ENCODE data around the gene LPIN1.

Gene LPIN1

DNA sequence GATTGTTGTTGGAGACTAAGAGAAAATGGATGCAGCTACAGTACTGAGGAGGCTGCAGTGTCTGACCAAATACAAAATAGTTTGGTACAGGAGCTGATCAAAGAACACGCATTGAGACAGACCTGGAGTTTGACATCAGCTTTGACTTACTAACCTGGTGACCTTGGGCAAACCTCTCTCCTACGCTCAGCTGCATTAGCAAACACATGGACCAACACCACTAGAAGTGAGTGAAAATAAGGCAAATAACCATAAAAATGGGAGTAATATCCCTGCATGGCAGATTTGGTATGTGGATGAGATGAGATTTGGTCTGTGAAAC is 126.5 kb downstream of the LPIN1 start:
- no peak for DNase-seq

DNA sequence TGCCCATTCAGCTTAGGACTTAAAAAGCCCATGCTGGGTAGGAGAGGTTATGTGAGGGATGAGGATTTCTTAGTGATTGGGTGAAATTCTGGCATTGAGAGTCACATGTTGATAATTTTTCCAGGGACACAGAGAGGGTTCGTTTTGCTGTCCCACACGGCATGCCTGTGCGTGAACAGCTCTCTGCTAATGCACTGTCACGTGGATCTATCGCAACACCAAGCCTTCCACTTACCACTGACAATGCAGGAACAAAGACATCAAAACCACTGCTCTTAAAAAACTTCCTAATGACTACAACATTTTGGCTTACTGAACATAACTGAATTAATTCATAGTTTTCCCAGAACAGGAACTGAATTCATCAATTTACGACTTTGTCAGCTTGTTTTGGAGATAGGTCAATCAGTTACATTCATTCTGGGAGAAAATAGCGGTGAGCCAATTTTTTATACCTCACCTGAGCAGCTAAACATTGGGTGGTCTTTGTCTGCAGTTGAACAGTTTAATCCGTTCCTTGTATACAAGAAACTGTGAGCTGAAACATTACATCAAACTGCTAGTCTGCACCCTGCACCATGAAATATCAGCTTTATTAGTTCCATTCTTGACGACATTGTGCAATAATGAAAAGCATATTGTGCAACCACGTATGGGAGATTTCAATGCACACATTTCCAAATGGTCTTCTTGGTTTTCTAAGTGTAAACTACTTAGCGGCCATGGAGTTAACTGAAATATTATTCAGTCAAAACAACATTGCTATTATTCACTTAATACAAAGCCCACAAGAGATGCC is 127.1 kb downstream of the LPIN1 start:
- DNase-seq: no peak

DNA sequence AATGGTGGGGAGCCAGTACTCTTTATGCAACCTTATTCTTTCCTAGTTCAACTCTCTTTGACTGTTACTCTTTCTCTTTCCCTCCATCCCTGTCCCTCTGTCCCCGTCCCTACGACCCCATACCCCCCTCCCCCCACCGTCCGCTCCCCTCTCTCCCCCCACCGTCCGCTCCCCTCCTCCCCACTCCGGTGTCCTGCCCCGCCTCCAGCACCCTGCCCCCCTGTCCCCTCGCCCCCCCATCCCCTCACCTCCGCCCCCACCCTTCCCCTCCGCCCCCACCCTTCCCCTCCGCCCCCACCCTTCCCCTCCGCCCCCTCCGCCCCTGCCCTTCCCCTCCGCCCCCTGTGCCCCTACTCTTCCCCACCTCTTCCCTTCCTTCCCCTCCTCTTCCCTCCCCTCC is 128.4 kb downstream of the LPIN1 start:
- no peak for DNase-seq

DNA sequence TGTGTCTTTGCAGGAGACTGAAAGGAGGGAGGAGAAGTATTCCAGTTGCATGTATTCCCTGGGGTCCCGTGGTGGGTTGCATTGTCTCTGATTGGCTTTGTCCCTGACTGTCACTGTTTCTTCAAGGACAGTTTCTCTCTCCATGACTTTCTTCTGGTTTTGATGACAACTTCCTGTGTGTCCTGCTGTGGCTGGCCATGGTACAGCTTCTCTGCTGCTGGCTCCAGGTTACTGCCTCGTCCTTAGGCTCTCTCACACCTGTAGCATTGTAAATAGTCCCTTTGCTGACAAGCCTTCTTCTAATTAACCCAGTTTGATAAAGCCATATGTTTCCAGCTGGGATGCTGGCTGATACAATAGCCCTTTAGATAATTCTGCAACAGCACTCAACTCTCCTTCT is 129.0 kb downstream of the LPIN1 start:
- DNase-seq: no peak

DNA sequence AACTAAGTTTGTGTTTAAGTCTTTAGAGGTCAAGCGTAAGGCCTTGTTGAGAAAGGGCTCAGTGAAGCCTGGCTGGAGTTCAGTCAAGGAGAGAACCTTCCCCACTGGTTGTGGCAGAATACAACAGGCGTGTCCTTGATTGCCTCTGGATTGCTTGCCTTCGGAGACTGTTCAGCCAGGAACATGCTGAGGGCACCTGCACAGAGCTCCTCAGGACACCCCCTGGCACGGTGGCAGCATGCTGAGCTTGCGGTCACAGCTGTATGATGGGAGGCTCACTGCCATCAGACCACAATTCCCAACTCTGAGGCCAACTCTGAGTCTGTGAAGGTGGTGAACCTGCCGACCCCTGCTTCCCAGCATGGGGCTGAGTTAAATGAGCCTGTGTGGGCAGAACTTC is 130.0 kb downstream of the LPIN1 start:
- no peak for DNase-seq

DNA sequence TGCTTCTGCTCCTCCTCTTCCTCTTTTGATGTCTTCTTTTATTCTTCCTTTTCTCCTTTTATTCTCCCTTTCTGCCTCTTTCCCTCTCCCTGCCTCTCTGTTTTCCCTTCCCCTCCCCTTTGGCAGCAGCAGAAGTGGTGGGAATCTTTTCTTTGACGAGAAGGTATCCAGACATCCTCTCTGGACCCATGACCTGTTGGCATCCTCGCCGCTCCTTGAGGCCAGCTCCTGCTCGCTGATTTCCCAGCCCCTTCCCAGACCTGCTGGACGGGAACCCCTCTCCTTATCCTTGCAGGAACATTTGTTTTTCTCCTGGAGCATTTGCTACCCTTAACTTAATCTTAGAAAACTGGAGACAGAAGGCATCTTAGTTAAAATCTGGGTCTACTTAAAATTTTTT is 130.5 kb downstream of the LPIN1 start:
- no peak for DNase-seq

All from NCI-H510A (cell line).